ENCODE measurements around the gene SLC31A2.

SLC31A2 gene

GRCh38 chr9:113184539-113184938, 33.7 kb downstream of the SLC31A2 start:
- DNase-seq (ENCODE audit: low read depth in 2 of 3, low spot score in 1 of 3) = no peak

GRCh38 chr9:113185271-113185670, 34.5 kb downstream of the SLC31A2 start:
- DNase-seq (ENCODE audit: low read depth in 2 of 3, low spot score in 1 of 3) = no peak

- no peak for DNase-seq (ENCODE audit: low read depth in 2 of 3, low spot score in 1 of 3)
Measured at GRCh38 chr9:113186137-113186755, 35.4 kb downstream of the SLC31A2 start.

GRCh38 chr9:113187929-113188595, 37.3 kb downstream of the SLC31A2 start:
- DNase-seq (ENCODE audit: low read depth in 2 of 3, low spot score in 1 of 3) = no peak

GRCh38 chr9:113192455-113192854, 41.6 kb downstream of the SLC31A2 start:
- no peak for DNase-seq (ENCODE audit: low read depth in 2 of 3, low spot score in 1 of 3)

GRCh38 chr9:113199683-113200329, 49.0 kb downstream of the SLC31A2 start:
- DNase-seq (ENCODE audit: low read depth in 2 of 3, low spot score in 1 of 3) = no peak

- no peak for DNase-seq (ENCODE audit: low read depth in 2 of 3, low spot score in 1 of 3)
Measured at GRCh38 chr9:113205432-113205831, 54.6 kb downstream of the SLC31A2 start.

- no peak for DNase-seq (ENCODE audit: low read depth in 2 of 3, low spot score in 1 of 3)
Measured at GRCh38 chr9:113205861-113206260, 55.1 kb downstream of the SLC31A2 start.

- no peak for DNase-seq (ENCODE audit: low read depth in 2 of 3, low spot score in 1 of 3)
Measured at GRCh38 chr9:113210815-113211214, 60.0 kb downstream of the SLC31A2 start.

All from stimulated activated CD4-positive, alpha-beta T cell treated with anti-CD3 and anti-CD28 coated beads, Interleukin-12 subunit alpha, Interleukin-12 subunit beta, amount 100 ng/mL, for 48 hours (primary cell).